NCI-H446 treated with DMSO at 0.1 percent for 48 hours (cell line): ENCODE results near the gene PCSK1N.
"Not testable (repeated sequence)": the region's sequence is repeated elsewhere in the genome, so short reads cannot be mapped to it uniquely, and the experiment has no call there.

ENCODE experiments used
- DNase-seq: peaks from one replicate; lab custom pipeline; 2025; lab: John Stamatoyannopoulos, UW

Gene PCSK1N, protein sequence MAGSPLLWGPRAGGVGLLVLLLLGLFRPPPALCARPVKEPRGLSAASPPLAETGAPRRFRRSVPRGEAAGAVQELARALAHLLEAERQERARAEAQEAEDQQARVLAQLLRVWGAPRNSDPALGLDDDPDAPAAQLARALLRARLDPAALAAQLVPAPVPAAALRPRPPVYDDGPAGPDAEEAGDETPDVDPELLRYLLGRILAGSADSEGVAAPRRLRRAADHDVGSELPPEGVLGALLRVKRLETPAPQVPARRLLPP

DNA sequence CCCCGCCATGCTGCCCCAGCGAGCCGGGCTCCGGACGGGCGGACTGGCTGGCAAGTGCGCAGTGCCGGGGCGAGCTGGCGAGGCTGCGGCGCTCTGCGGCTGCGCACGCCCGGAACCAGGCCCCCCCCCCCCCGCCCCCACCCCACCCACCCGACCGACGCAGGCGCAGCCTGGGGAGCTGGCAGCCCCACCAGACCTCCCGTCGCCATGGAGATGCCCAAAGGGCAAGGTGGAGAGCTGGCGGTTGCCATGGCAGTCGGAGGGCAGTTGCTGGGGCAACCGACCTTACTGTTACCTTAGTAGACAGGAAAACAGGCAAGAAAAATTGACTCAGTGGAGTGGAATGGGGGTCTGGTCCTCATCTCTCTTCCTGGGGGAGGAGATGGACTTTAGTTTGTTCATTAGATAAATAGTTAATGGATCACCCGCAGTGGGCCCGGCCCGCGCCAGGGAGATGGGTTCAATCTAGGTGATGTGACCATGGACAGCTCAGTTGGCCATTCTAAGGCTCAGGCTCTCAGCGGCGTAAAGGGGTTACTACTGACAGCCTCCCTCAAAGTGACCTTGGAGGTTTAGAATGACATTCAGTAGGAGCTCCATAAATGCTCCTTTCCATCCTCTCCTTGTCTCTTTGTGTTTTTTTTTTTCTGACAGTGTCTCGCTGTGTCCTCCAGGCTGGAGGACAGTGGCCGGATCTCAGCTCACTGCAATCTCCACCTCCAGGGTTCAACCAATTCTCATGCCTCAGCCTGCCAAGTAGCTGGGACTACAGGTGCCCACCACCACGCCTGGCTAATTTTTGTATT is at the start of gene PCSK1N:
Gene PCSK1N (minus strand): TSS at position 87 of the 806 bp plus-strand sequence. CDS start 78 bp downstream, at position 9.
- no peak for DNase-seq

DNA sequence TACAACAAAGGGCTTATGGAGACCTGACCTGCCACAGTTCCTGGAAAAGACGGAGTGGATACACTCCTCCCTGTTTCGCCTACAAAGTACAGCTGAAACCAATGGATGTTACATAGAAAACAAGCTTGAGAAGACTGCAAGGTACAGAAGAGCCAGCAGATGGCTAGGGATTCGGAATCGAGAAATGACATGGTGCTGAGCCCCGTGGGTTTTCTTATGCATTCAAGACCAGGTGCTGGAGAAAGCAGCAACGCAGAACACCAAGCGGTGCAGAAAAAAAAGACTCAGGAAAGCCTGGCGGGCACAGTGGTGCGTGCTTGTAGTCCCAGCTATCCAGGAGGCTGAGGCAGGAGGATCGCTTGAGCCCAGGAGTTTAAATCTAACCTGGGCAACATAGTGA is 48.3 kb upstream of the PCSK1N start:
- no peak for DNase-seq

DNA sequence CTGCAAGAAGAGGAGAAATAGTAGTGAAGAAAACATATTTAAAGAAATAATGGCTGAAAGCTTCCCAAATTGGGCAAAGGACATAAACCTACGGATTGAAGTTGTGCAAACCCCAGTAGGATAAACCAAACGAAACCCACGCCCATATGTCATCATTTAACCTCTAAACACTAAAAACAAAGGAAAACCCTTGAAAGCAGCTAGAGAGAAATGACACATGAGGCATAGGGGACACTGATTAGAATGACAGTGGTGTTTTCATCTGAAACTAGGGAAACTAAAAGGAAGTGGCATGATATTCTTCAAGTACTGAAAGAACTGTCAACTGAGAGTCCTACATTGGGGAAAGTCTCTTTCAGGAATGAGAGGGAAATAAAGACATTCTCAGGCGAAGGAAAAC is 41.5 kb upstream of the PCSK1N start:
- not testable (repeated sequence) for DNase-seq

DNA sequence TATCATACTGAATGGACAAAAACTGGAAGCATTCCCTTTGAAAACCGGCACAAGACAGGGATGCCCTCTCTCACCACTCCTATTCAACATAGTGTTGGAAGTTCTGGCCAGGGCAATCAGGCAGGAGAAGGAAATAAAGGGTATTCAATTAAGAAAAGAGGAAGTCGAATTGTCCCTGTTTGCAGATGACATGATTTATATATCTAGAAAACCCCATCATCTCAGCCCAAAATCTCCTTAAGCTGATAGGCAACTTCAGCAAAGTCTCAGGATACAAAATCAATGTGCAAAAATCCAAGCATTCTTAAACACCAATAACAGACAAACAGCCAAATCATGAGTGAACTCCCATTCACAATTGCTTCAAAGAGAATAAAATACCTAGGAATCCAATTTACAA is 36.6 kb upstream of the PCSK1N start:
- DNase-seq: not testable (repeated sequence)

DNA sequence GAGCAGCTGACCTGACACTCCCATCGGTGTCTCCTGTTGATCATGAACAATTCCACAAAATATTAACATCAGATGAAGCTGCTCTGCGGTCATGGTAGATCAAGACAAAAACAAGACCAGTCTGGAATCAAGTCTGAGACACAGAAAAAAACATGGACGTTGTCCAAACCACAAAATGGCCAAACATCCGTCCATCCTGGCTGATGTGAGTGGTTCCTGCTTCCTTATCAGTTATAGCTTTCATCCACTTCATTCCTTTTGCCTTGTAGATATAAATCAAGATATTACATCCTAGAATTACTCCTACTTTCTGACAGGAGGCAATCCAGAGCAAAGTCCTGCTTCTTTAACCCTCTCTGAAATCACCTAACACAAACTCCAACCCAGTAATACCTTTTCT is 28.8 kb upstream of the PCSK1N start:
- DNase-seq: no peak

DNA sequence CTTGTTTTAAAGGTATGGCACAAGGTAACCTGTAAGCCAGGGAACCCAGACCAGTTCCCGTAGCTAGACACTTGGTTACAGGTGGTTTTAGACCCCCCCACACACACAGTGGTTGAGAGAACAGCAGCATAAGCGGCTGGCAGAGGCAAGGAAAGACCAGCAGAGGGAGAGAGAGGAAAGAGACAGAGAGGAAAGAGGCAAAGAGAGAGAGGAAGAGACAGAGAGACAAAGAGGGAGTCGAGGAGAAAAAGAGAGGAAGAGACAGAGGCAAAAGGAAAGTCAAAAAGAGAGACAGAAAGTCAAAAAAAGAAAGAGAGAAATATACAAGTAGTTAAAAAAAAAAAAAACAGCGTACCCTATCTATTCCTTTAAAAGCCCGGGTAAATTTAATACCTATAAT is 19.5 kb upstream of the PCSK1N start:
- DNase-seq: no peak

DNA sequence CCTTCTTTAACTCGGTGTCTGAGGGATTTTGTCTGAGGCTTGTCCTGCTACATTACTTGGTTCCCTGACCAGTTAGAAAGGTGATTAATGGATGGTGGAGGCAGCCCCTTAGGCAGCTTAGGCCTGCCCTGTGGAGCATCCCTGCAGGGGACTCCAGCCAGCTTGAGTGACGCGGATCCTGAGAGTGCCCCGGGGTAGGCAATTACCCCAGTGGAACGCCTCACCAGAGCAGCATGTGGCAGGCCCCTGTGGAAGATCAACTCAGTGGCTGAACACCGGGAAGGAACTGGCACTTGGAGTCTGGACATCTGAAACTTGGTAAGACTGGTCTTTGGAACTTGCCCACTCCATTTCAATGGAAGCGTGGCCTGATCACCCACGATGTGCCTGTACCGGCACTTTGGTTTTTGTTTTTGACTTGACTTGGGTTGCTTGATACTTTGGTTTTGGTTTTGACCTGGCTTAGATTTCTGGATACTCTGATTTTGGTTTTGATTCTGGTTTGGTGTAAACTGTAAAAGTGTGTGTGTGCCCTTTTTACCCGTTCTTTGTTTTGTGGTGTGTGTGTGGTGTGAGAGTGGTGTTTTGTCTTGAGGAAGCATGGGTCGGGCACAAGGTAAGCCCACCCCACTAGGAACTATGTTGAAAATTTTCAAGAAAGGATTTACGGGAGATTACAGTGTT is 18.9 kb upstream of the PCSK1N start:
- not testable (repeated sequence) for DNase-seq

DNA sequence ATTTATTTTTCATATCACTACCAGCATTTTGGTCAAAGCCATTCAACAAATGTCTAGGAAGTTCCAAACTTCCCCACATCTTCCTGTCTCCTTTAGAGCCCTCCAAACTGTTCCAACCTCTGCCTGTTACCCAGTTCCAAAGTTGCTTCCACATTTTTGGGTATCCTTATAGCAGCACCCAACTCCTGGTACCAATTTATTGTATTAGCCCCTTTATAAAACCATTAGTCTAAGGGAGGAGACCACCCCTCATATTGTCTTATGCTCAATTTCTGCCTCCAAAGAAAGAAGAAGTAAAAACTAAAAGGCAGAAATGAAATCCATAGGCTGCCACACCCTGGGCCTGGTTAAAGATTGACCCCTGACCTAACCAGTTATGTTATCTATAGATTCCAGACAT is 18.1 kb upstream of the PCSK1N start:
- DNase-seq: not testable (repeated sequence)

DNA sequence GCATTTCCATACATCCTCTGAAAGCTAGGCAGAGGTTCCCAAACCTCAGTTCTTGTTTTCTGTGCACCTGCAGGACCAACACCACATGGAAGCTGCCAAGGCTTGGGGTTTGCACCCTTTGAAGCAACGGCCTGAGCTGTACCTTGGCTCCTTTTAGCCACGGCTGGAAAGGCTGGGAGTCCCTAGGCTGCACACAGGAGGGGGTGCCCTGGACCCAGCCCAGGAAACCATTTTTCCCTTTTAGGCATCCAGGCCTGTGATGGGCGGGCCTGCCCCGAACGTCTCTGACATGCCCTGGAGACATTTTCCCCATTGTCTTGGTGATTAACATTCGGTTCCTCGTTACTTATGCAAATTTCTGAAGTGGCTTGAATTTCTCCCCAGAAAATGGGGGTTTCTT is 17.4 kb upstream of the PCSK1N start:
- DNase-seq: no peak

DNA sequence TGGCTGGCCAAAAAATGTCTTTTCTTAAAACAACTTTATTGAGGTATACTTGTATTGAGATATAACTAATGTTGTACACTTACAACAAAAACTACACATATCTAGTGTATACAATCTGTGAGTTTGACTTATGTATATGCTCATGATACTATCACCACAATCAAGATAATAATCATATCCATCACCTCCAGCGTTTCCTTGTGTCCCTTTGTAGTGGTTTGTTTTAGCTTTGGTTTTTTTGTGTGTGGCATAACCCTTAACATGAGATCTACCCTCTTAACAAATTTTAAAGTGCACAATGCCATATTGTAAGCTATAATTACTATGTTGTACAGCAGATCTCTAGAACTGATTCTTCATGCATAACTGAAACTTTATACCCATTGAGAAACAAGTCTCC is 13.4 kb upstream of the PCSK1N start:
- DNase-seq: no peak

DNA sequence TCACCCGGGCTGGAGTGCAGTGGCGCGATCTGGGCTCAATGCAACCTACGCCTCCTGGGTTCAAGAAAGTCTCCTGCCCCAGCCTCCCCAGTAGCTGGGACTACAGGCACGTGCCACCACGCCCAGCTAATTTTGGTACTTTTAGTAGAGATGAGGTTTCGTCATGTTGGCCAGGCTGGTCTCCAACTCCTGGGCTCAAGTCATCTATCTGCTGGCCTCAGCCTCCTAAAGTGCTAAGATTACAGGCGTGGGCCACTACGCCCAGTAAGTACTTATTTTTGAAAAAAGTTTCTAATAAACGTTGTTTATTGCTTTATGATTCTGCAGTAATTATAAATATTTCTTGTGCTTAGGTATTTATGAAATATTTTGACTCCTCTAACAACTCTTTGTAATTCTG is 4.3 kb upstream of the PCSK1N start:
- DNase-seq: no peak

DNA sequence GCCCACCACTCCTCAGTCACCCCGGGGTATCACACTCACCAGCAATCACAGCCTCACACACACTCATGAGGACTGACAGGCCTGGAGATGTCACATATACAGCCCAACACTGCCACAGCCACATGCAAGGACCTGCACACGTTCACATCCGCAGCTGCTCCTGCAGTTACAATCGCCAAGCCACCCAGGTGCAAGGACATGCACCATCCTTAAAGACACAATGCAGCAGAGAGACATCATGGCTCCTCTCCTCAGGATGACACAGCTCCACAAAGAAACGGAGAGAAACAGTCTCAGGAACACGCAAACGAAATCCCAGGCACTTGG is 1.1 kb downstream of the PCSK1N start:
- DNase-seq: no peak

DNA sequence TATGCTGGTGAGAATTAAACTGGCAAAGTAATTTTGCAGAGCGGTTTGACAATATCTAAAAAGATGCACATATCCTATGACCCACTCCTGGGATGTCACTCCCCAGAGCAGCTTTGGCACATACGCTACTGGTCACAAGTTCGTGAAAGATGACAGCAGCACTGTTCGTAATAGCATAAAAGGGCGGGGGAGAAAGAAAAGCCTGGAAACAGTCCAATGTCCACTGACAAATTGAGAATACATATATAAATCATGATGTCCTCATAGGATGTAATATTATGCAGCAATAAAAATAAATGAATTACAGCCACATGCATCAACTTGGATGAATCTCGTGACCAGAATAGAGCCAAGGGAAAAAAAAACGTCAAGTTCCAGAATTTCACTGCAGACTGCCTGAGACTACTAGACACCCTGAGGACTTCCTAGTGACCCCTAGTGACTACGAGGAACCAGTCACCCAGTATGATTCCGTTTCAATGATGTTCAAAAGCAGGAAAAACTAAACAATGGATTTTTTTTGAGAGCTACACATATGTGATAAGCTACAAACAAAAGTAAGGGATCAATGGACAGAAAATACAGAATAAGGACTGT is 1.8 kb downstream of the PCSK1N start:
- no peak for DNase-seq

DNA sequence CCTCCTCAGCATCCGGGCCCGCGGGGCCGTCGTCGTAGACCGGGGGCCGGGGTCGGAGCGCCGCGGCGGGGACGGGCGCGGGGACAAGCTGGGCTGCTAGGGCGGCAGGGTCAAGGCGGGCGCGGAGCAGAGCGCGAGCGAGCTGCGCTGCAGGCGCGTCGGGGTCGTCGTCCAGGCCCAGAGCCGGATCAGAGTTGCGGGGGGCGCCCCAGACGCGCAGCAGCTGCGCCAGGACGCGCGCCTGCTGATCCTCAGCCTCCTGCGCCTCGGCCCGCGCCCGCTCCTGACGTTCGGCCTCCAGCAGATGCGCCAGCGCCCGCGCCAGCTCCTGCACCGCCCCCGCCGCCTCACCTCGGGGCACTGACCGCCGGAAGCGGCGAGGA is 3.5 kb downstream of the PCSK1N start:
- DNase-seq: no peak

DNA sequence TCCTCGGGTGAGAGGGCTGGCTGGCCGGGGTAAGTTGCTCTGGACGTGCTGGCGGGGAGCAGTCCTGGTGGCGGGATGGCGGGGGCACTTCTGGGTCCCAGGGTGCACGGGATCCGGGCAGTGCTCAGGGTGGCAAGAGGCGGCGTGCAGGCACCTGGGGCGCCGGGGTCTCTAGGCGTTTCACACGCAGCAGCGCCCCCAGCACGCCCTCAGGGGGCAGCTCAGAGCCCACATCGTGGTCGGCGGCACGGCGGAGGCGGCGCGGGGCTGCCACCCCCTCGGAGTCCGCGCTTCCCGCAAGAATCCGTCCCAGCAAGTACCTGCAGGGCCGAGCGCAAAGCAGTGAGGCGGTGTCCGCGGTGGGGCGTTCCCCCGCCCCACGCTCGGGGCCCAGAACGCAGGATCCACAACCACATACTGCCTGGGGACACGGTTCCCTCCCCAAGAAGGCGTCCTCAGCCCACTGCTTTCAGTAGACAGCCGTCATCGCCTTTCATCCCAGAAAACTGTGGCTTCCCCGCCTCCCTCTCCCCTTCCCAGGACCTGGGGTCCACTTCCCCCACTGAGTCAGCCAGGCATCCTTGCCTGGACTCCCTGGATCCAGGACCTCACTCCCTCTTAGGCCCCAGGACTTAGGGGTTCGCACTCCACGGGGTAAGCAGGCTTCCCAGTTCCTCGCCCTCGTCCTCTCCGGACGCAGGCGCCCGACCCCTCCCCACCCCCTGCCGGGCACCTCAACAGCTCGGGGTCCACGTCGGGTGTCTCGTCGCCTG is 4.1 kb downstream of the PCSK1N start:
- DNase-seq: no peak

DNA sequence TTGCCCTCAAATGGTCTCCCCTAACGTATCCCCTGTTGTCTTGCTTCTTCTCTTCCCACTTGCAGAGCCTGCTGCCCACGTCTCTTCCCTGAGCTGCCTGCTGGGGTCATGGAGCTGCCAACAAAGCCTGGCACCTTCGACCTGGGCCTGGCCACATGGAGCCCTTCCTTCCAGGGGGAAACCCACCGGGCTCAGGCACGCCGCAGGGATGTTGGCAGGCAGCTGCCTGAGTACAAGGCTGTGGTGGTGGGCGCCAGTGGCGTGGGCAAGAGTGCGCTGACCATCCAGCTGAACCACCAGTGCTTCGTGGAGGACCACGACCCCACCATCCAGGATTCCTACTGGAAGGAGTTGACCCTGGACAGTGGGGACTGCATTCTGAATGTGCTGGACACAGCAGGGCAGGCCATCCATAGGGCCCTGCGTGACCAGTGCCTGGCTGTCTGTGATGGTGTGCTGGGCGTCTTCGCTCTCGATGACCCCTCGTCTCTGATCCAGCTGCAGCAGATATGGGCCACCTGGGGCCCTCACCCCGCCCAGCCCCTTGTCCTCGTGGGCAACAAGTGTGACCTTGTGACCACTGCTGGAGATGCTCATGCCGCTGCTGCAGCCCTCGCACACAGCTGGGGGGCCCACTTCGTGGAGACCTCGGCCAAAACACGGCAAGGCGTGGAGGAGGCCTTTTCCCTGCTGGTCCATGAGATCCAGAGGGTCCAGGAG is 6.2 kb downstream of the PCSK1N start:
- no peak for DNase-seq

DNA sequence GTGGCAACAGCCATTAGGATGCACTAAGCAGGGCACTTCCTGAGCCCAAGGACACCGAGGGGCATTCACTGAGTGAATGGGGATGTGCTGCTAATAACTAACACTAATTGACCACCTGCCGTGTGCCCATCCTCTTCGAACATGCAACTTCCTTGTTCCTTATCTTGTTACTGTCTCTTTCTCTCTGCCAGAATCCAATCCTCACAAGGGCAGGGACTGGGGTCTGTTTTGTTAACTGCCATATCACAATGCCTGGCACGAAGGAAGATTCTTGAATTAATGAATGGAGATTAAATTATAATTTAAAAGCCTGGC is 7.8 kb downstream of the PCSK1N start:
- no peak for DNase-seq

DNA sequence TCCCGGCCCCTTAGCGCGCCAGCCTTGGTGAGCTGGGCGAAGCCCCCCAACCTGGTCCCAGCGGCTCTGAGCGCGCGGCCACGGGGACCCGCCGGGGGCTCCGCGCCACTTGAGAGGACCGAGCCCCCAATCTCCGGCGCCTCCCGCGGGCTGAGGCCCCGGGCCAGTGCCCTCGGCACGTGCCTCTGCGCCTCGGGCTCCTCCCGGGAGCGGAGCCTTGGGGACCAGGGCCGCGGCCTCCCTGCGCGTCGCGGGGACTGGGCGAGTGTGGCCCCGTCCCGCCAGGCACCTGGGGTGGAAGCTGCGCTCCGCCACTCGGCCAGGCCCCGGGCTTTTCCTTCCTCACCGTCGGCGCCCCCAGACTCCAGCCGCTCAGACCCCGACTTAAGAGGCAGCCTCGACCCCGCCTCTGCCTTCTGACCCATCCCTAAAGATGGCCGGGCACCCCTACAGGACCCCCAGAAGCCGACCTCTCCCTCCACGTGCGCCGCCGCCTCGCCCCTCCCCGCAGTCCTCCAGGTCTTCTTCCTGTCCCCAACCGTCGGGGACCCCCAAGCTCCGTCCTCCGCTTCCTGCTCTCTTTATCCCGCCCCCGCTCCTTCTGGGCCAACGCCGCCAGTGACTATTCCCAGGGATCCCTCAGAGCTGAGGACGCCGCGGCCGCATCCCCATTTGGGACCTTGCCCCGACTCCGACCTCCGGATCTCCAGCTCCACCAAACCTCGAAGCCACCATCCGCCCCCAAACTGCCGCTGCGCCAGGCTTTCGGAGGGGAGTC is 8.3 kb downstream of the PCSK1N start:
- DNase-seq: no peak

DNA sequence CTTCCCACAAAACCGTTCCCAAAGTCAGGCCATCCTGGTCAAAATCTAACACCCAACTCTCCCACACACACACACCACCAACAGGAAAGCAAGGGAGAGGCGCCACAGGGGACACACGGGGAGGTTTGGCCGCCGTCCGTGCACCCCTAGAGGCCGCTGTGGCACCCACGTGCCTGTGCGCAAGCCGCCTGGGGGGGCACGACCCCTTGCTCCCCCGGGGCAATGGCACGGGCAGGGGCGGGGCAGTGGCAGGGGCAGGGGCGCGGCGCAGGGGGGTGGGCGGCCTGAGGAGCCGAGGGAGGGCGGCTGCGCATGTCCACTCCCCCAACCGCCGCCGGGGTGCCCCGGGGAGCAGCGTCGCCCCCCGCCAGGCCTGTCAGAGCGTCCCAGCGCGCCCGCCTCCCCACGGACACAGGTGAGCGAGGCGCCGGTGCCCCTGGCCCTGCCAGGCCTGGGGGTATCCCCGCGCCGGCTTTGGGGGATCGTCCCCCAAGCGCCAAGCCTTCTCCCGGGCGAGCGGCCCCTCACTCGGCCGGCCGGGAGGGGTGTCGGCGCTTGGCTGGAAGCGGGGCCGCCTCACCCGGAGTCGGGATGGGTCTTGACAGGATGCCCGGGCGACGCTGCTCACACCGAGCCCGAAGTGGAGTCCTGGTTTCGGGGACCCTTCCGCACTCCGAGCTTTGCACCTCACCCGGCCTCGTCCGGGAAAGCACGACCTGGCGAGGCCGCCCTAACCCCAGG is 9.1 kb downstream of the PCSK1N start, which contains the start of gene ERAS:
Gene ERAS (plus strand): TSS at position 379 of the 741 bp plus-strand sequence. CDS start 2,611 bp downstream, outside the sequence.
- DNase-seq: no peak

DNA sequence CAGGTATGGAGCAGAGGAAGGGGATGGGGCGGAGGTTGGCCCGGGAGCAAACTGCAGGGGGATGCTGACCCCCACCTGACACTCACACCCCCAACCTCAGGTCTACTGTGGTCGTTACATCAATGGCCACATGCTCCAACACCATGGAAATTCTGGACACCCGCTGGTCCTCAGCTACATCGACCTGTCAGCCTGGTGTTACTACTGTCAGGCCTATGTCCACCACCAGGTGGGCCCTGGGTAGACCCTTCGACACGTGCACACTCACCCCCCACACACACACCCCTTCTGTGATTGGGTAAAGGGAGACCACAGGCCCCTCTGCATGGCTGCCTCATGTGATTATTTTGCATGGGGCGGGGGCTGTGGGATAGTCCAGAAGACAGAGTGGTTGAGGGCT is 11.3 kb downstream of the PCSK1N start:
- no peak for DNase-seq
